K562 (cell line): ENCODE results near the gene HAS3. TPM values are rescaled to one million over a fixed set of nuclear protein-coding genes. Genes with fewer than 3 reads are reported as not detected.
"Not testable (repeated sequence)": the region's sequence is repeated elsewhere in the genome, so short reads cannot be mapped to it uniquely, and the experiment has no call there.

Experiments
- ATAC-seq: fragments of 200-7000 bp; cut with Tn5 transposase; 3 replicates; pipeline ENCODE4 v1.9.1; 2020; ENCODE audit warnings: moderate library complexity
- BruUV-seq: library from RNA; stranded (reverse); fragments of 400-500 nt; replicated peaks from 2 replicates; lab custom pipeline; 2021; lab: Mats Ljungman, UMichigan
- CTCF ChIA-PET: fragments of 300-600 bp; formaldehyde crosslinking; extraction: SDS; loops from one replicate; lab custom pipeline; 2021; ENCODE audit warnings: low intra/inter-chr PET ratio; lab: Yijun Ruan, JAX
- POLR2A ChIA-PET: fragments of 300-600, 350-650 bp; sonication (Branson Sonifier 250); formaldehyde crosslinking; extraction: SDS; loops from one replicate; lab custom pipeline; 2021; ENCODE audit warnings: antibody characterized with exemption, inconsistent platforms; lab: Yijun Ruan, JAX
- DNase-seq, 4 experiments: peaks; one replicate each; pipeline versions ENCODE4 v3.0.0 to v3.0.0-alpha.2; 2011 to 2018; ENCODE audit warnings: low spot score in 3 of 4, mixed read lengths in 3 of 4; ENCODE audit errors: extremely low read depth in 1 of 4
- FAIRE-seq: peaks from 2 replicates; lab custom pipeline; 2011; peaks lifted over from hg19 to GRCh38; lab: Jason Lieb, UNC
- H2AFZ ChIP-seq: 2 replicates; pipeline ENCODE4 v1.6.0; 2011; ENCODE audit warnings: low read depth, low read length, control low read depth, inconsistent platforms
- H3K27ac ChIP-seq: fragments of 200-600 bp; 3 replicates; pipeline ENCODE4 v1.8.0; 2011; ENCODE audit warnings: low read depth, mild to moderate bottlenecking, control low read depth, inconsistent platforms, low read length, moderate library complexity, mixed read lengths; ENCODE audit errors: extremely low read depth
- H3K27me3 ChIP-seq, 2 experiments: fragments of 300-600 bp in 1 of 2; 2 replicates in 1 of 2; 3 replicates in 1 of 2; pipeline versions ENCODE4 v1.6.0 to v1.8.0; 2011; ENCODE audit warnings: inconsistent platforms in 2 of 2, low read length in 2 of 2, mild to moderate bottlenecking in 1 of 2, mixed read lengths in 1 of 2, moderate library complexity in 1 of 2; ENCODE audit not compliant: control insufficient read depth in 2 of 2, insufficient read depth in 2 of 2
- H3K36me3 ChIP-seq: fragments of 300-600 bp; 3 replicates; pipeline ENCODE4 v1.8.0; 2011; ENCODE audit warnings: mild to moderate bottlenecking, low read length, inconsistent platforms; ENCODE audit not compliant: control insufficient read depth, insufficient read depth
- H3K4me1 ChIP-seq, 2 experiments: fragments of 200-600 bp in 1 of 2; replicated peaks in 1 of 2; 2 replicates in 1 of 2; 3 replicates in 1 of 2; pipeline versions ENCODE4 v1.5.1 to v1.8.0; 2011; ENCODE audit warnings: inconsistent platforms in 2 of 2, low read length in 2 of 2, mild to moderate bottlenecking in 1 of 2, mixed read lengths in 1 of 2, moderate library complexity in 1 of 2; ENCODE audit not compliant: control insufficient read depth in 2 of 2, insufficient read depth in 2 of 2
- H3K4me2 ChIP-seq: 2 replicates; pipeline ENCODE4 v1.6.1; 2011; ENCODE audit warnings: low read length, control low read depth, inconsistent platforms, mixed read lengths; ENCODE audit not compliant: insufficient read depth
- H3K4me3 ChIP-seq: fragments of 200-600 bp; sonication (generic), shearing (Covaris generic); 2 replicates; pipeline ENCODE4 v1.5.1; 2016; ENCODE audit warnings: control low read depth, inconsistent platforms
- H3K79me2 ChIP-seq: fragments of 200-600 bp; 3 replicates; pipeline ENCODE4 v1.8.0; 2011; ENCODE audit warnings: low read length, inconsistent platforms; ENCODE audit not compliant: control insufficient read depth, insufficient read depth
- H3K9ac ChIP-seq, 2 experiments: 2 replicates each; pipeline versions ENCODE4 v1.6.0 to v1.6.1; 2011; ENCODE audit warnings: low read depth in 2 of 2, low read length in 2 of 2, control low read depth in 1 of 2, inconsistent platforms in 1 of 2, mild to moderate bottlenecking in 1 of 2, mixed read lengths in 1 of 2; ENCODE audit not compliant: insufficient read depth in 1 of 2
- H3K9me1 ChIP-seq: one replicate; pipeline ENCODE4 v1.6.0; 2011; ENCODE audit warnings: inconsistent platforms, mild to moderate bottlenecking, low read length, moderate library complexity; ENCODE audit not compliant: control insufficient read depth, insufficient read depth
- H3K9me3 ChIP-seq: replicated peaks from 2 replicates; pipeline ENCODE4 v1.5.1; 2011; ENCODE audit warnings: low read depth, low read length, inconsistent platforms; ENCODE audit not compliant: control insufficient read depth, insufficient read depth
- H4K20me1 ChIP-seq: replicated peaks from 2 replicates; pipeline ENCODE4 v1.6.1; 2011; ENCODE audit warnings: low read length, inconsistent platforms, mixed read lengths; ENCODE audit not compliant: control insufficient read depth, insufficient read depth
- ARNT ChIP-seq, 2 experiments: fragments of 450-650 bp; IDR thresholded peaks; 2 replicates each; pipeline ENCODE4 v1.6.1; 2016; ENCODE audit warnings: mild to moderate bottlenecking in 1 of 2
- BMI1 ChIP-seq: fragments of 150-350 bp; IDR thresholded peaks from 2 replicates; pipeline ENCODE4 v1.6.1; 2014; ENCODE audit warnings: low read length
- ELF2 ChIP-seq: fragments of 250-450 bp; sonication (Bioruptor Pico); IDR thresholded peaks from 2 replicates; pipeline ENCODE4 v1.5.0; 2021; ENCODE audit warnings: mild to moderate bottlenecking
- FOXK1 ChIP-seq: sonication (generic); formaldehyde crosslinking; IDR thresholded peaks from 2 replicates; pipeline ENCODE4 v1.8.0; 2022; ENCODE audit warnings: missing genetic modification reagents, mild to moderate bottlenecking, borderline replicate concordance
- JUN ChIP-seq, 2 experiments: sonication (generic) in 1 of 2; formaldehyde crosslinking in 1 of 2; IDR thresholded peaks; 2 replicates each; pipeline versions ENCODE4 v1.6.1 to v1.8.0; 2012 to 2022; ENCODE audit warnings: borderline replicate concordance in 2 of 2, mild to moderate bottlenecking in 2 of 2, improper control_type of control experiment in 1 of 2, low read depth in 1 of 2, low read length in 1 of 2, missing genetic modification reagents in 1 of 2
- NFIX ChIP-seq: fragments of 250-450 bp; sonication (Bioruptor Pico); IDR thresholded peaks from 2 replicates; pipeline ENCODE4 v1.4.0; 2020; ENCODE audit warnings: low read depth, mild to moderate bottlenecking, moderate library complexity
- PCBP1 ChIP-seq: fragments of 200-400 bp; formaldehyde crosslinking; IDR thresholded peaks from 2 replicates; pipeline ENCODE4 v1.6.1; 2018; ENCODE audit warnings: mild to moderate bottlenecking, low read depth, low read length; ENCODE audit not compliant: poor library complexity, severe bottlenecking
- RBBP5 ChIP-seq: fragments of 200-600 bp; sonication (generic); IDR thresholded peaks from 2 replicates; pipeline ENCODE4 v1.6.1; 2012; ENCODE audit warnings: borderline replicate concordance, mild to moderate bottlenecking, low read length, control low read depth, inconsistent platforms; ENCODE audit not compliant: insufficient read depth, poor library complexity, severe bottlenecking
- SAFB ChIP-seq: fragments of 200-400 bp; formaldehyde crosslinking; IDR thresholded peaks from 2 replicates; pipeline ENCODE4 v1.6.1; 2017; ENCODE audit warnings: low read depth, low read length, borderline replicate concordance
- ZBTB33 ChIP-seq: sonication (generic); formaldehyde crosslinking; IDR thresholded peaks from 2 replicates; pipeline ENCODE4 v1.8.1; 2023; ENCODE audit warnings: mild to moderate bottlenecking, missing genetic modification reagents
- ZKSCAN1 ChIP-seq: fragments of 150-350 bp; IDR thresholded peaks from 2 replicates; pipeline ENCODE4 v1.6.1; 2016; ENCODE audit warnings: low read depth, low read length
- ZNF263 ChIP-seq: sonication (generic); formaldehyde crosslinking; IDR thresholded peaks from 2 replicates; pipeline ENCODE4 v1.8.0; 2022; ENCODE audit warnings: mild to moderate bottlenecking, missing genetic modification reagents, borderline replicate concordance
- ZNF561 ChIP-seq: fragments of 450-650 bp; formaldehyde crosslinking; conservative IDR thresholded peaks from 2 replicates; pipeline ENCODE4 v1.4.0; 2020; ENCODE audit warnings: mild to moderate bottlenecking, moderate library complexity
- WGBS: fragments of 100-300 bp; shearing (Covaris generic); methylation state at CpG from one replicate; pipeline ENCODE4 v1.1.6; 2016; ENCODE audit warnings: low coverage, mixed read lengths; ENCODE audit not compliant: insufficient coverage; ENCODE audit errors: missing lambda C conversion rate; 5-methylcytosine and 5-hydroxymethylcytosine counted together
- in situ Hi-C: fragments of 300-500 bp; cut with MboI; formaldehyde crosslinking; loops from 4 replicates; pipeline ENCODE4 v1.15.0; 2018; ENCODE audit warnings: inconsistent platforms, mixed read lengths
- intact Hi-C: fragments of 100-400 bp; cut with micrococcal nuclease; formaldehyde crosslinking; loops from 2 replicates; pipeline ENCODE4 v1.14.2; 2022
- polyA plus RNA-seq, 8 experiments: library from polyadenylated mRNA; depleted of rRNA in 4 of 8; stranded (reverse) in 5 of 8; unstranded in 3 of 8; fragments of >200 nt; fragmentation: Nextera tagmentation in 2 of 8; fragmentation: Illumina TruSeq in 1 of 8; extraction: Ambion mirVana in 2 of 8; extraction: Trizol in 1 of 8; gene quantifications; 2 replicates each; pipeline versions ENCODE4 v1.2.1 to v1.2.3, GENCODE V29; 2011 to 2014; ENCODE audit warnings: inconsistent platforms in 1 of 8, missing spikeins in 1 of 8
- total RNA-seq, 7 experiments: library from RNA; depleted of rRNA in 6 of 7; stranded (reverse); fragments of >200 nt in 6 of 7; fragmentation: Illumina TruSeq in 2 of 7; extraction: Trizol in 2 of 7; gene quantifications; 2 replicates each; pipeline versions ENCODE4 v1.2.1 to v1.2.3, GENCODE V29; 2011 to 2021; ENCODE audit warnings: low replicate concordance in 1 of 7

The HAS3 gene
- total and polyA plus RNA-seq, 9 of the 15 experiments (the other 6 are each of a cell fraction or from before 2014, with no cell fraction given), result 0.04 to 0.33 (median 0.13) TPM; not detected in 1

- not testable (repeated sequence) for H3K4me2 ChIP-seq, H4K20me1 ChIP-seq, H3K9me1 ChIP-seq, H3K9ac ChIP-seq, H3K4me3 ChIP-seq, H3K27ac ChIP-seq, ATAC-seq, FAIRE-seq, H3K27me3 ChIP-seq, H3K9me3 ChIP-seq, BruUV-seq, H3K4me1 ChIP-seq, DNase-seq, H2AFZ ChIP-seq
- H3K36me3 ChIP-seq, result peaks cover 60% of the 10 kb centered on the region
- WGBS, result 96% methylated on average over 14 of the region's 14 CpGs
- peaks cover 54% of the 10 kb centered on the region for H3K79me2 ChIP-seq
- ChIA-PET CTCF (interaction anchor here (1.3 to 2.2 kb wide), 2 partner anchors 13 to 277 kb away, joined by 3 to 8 read pairs; no protein-coding TSS in a partner anchor), POLR2A (interaction anchor here (0.8 kb wide), 1 partner anchor 10 kb away, joined by 3 read pairs; no protein-coding TSS in a partner anchor)
- in situ Hi-C loops (loop anchor here (5.0 kb wide), 1 partner anchor 223 kb away; no protein-coding TSS in a partner anchor), intact Hi-C loops (loop anchor here (5.0 to 10.0 kb wide), 2 partner anchors 278 to 420 kb away; no protein-coding TSS in a partner anchor)
Measured at GRCh38 chr16:69124961-69125360, 19.5 kb downstream of the HAS3 start.

GRCh38 chr16:69126221-69126620 is 20.8 kb downstream of the HAS3 start:
- H3K36me3 ChIP-seq, result peaks cover 58% of the 10 kb centered on the region
- CTCF ChIA-PET, result interaction anchor here (0.5 to 1.1 kb wide), 2 partner anchors 271 to 279 kb away, joined by 3 to 4 read pairs; no protein-coding TSS in a partner anchor
- 95% methylated on average over 3 of the region's 3 CpGs for WGBS
- H3K27me3 ChIP-seq, result no peaks in the 10 kb centered on the region
- peaks cover 5 to 9% of the 10 kb centered on the region in 2 experiments; a peak in 3 of 5 replicates for H3K4me1 ChIP-seq
- no peak for DNase-seq
- no peak overlapping the region for H2AFZ ChIP-seq
- no peaks in the 10 kb centered on the region for H3K9me1 ChIP-seq
- no peak overlapping the region for H3K4me2 ChIP-seq
- in situ Hi-C loops (no loop called here), intact Hi-C loops (loop anchor here (10.0 kb wide), 1 partner anchor 421 kb away; no protein-coding TSS in a partner anchor)
- no TSS peak for BruUV-seq
- no peak overlapping the region; the same call in 2 of the 3 replicates for H3K27ac ChIP-seq
- FAIRE-seq, result no peak
- H3K4me3 ChIP-seq, result no peak overlapping the region
- ATAC-seq, result no peak
- POLR2A ChIA-PET, result interaction anchor here (1.8 kb wide), 1 partner anchor 11 kb away, joined by 4 read pairs; no protein-coding TSS in a partner anchor
- 0 out of 2 replicates have a peak, but pooled peaks cover 3% of the 10 kb centered on the region for H4K20me1 ChIP-seq
- H3K9ac ChIP-seq, result no peak overlapping the region
- peaks cover 67% of the 10 kb centered on the region for H3K79me2 ChIP-seq
- H3K9me3 ChIP-seq, result no peaks in the 10 kb centered on the region
- TF ChIP-seq PCBP1 (no peak), ELF2 (CRISPR knock-in tag) (no peak), ZBTB33 (CRISPR knock-in tag) (no peak), JUN (IDR thresholded peaks at IDR 0.05; ENCODE audit: borderline replicate concordance, low read depth, low read length) (no peak), JUN (CRISPR knock-in tag; IDR thresholded peaks at IDR 0.05; ENCODE audit: borderline replicate concordance) (no peak), SAFB (no peak), ZNF561 (CRISPR knock-in tag) (no peak), ARNT (IDR thresholded peaks at IDR 0.05) (no peak), ZKSCAN1 (no peak), BMI1 (no peak), FOXK1 (no peak), RBBP5 (no peak), NFIX (CRISPR knock-in tag) (no peak), ZNF263 (CRISPR knock-in tag) (no peak)
